ENCODE data around the gene SULT4A1. TPM values are rescaled to one million over a fixed set of nuclear protein-coding genes. Genes with fewer than 3 reads are reported as not detected.
A peak's percentile ranks its signal among the peaks of the same experiment; 100 is the strongest.
"Not testable (repeated sequence)": the region's sequence is repeated elsewhere in the genome, so short reads cannot be mapped to it uniquely, and the experiment has no call there.

Gene SULT4A1
- total and polyA plus RNA-seq, 9 of the 15 experiments (the other 6 are each of a cell fraction or from before 2014, with no cell fraction given): 0.03 to 0.20 (median 0.09) TPM; not detected in 3

GRCh38 chr22:43903033-43903432 is 40.7 kb upstream of the SULT4A1 start:
- BruUV-seq (replicated peaks); FAIRE-seq; H3K27ac ChIP-seq (ENCODE audit: extremely low read depth, low read depth, low read length); H3K27me3 ChIP-seq (ENCODE audit: control insufficient read depth in 2 of 2, insufficient read depth in 2 of 2, low read length in 2 of 2); H3K36me3 ChIP-seq (ENCODE audit: control insufficient read depth, insufficient read depth, low read length); H4K20me1 ChIP-seq (replicated peaks; ENCODE audit: control insufficient read depth, insufficient read depth, low read length); H3K4me3 ChIP-seq; H2AFZ ChIP-seq (ENCODE audit: low read depth, low read length); in situ Hi-C loops (cut with MboI); H3K9me3 ChIP-seq (replicated peaks; ENCODE audit: control insufficient read depth, insufficient read depth, low read depth, low read length); H3K4me1 ChIP-seq (replicated peaks in 1 of 2; ENCODE audit: control insufficient read depth in 2 of 2, insufficient read depth in 2 of 2, low read length in 2 of 2); H3K9me1 ChIP-seq (ENCODE audit: control insufficient read depth, insufficient read depth, low read length); H3K4me2 ChIP-seq (ENCODE audit: insufficient read depth, low read length); CTCF ChIA-PET (ENCODE audit: low intra/inter-chr PET ratio); H3K79me2 ChIP-seq (ENCODE audit: control insufficient read depth, insufficient read depth, low read length); H3K9ac ChIP-seq (ENCODE audit: insufficient read depth in 1 of 2, low read depth in 2 of 2, low read length in 2 of 2); intact Hi-C loops (cut with micrococcal nuclease): not testable (repeated sequence)
- ATAC-seq (peak; percentile 73), DNase-seq (ENCODE audit: extremely low read depth in 1 of 4, low spot score in 3 of 4) (peak in 3 of 4 experiments; percentile 13 to 44 (median 30))
- TF ChIP-seq ZNF384 (IDR thresholded peaks at IDR 0.05; ENCODE audit: low read depth, low read length) (peak; percentile 77), NFIC (IDR thresholded peaks at IDR 0.05) (peak; percentile 71), ZNF316 (IDR thresholded peaks at IDR 0.05) (peak; percentile 29; the same call in 1 of the 2 replicates)
- POLR2A ChIA-PET: interaction anchor here (0.9 kb wide), 1 partner anchor 10 kb away, joined by 3 read pairs; no protein-coding TSS in a partner anchor
- WGBS (ENCODE audit: insufficient coverage, low coverage, missing lambda C conversion rate): 1% methylated on average over 12 of the region's 12 CpGs

- no peak overlapping the region for H3K4me2 ChIP-seq (ENCODE audit: insufficient read depth, low read length)
- CTCF ChIA-PET (ENCODE audit: low intra/inter-chr PET ratio): no interaction called here
- no peak for DNase-seq (ENCODE audit: extremely low read depth in 1 of 4, low spot score in 3 of 4)
- no peak for ATAC-seq
- no peaks in the 10 kb centered on the region for H3K9me3 ChIP-seq (replicated peaks; ENCODE audit: control insufficient read depth, insufficient read depth, low read depth, low read length)
- no peak overlapping the region for H2AFZ ChIP-seq (ENCODE audit: low read depth, low read length)
- intact Hi-C loops (cut with micrococcal nuclease) (no loop called here), in situ Hi-C loops (cut with MboI) (no loop called here)
- peaks cover 0 to 3% of the 10 kb centered on the region in 2 experiments; a peak in 1 of 5 replicates for H3K27me3 ChIP-seq (ENCODE audit: control insufficient read depth in 2 of 2, insufficient read depth in 2 of 2, low read length in 2 of 2)
- FAIRE-seq: no peak
- no peak overlapping the region for H3K4me3 ChIP-seq
- H4K20me1 ChIP-seq (replicated peaks; ENCODE audit: control insufficient read depth, insufficient read depth, low read length): peaks cover 8% of the 10 kb centered on the region
- H3K79me2 ChIP-seq (ENCODE audit: control insufficient read depth, insufficient read depth, low read length): no peaks in the 10 kb centered on the region
- H3K4me1 ChIP-seq (replicated peaks in 1 of 2; ENCODE audit: control insufficient read depth in 2 of 2, insufficient read depth in 2 of 2, low read length in 2 of 2): no peaks in the 10 kb centered on the region; a peak in 1 of 5 replicates
- POLR2A ChIA-PET: no interaction called here
- no TSS peak for BruUV-seq (replicated peaks)
- no peak overlapping the region for H3K27ac ChIP-seq (ENCODE audit: extremely low read depth, low read depth, low read length)
- no peak overlapping the region for H3K9ac ChIP-seq (ENCODE audit: insufficient read depth in 1 of 2, low read depth in 2 of 2, low read length in 2 of 2)
- 3% methylated on average over 5 of the region's 5 CpGs for WGBS (ENCODE audit: insufficient coverage, low coverage, missing lambda C conversion rate)
- H3K9me1 ChIP-seq (ENCODE audit: control insufficient read depth, insufficient read depth, low read length): no peaks in the 10 kb centered on the region
- no peaks in the 10 kb centered on the region for H3K36me3 ChIP-seq (ENCODE audit: control insufficient read depth, insufficient read depth, low read length)
- TF ChIP-seq JUNB (CRISPR knock-in tag; conservative IDR thresholded peaks at IDR 0.05) (no peak), ZHX1 (conservative IDR thresholded peaks at IDR 0.05; ENCODE audit: low read length) (no peak)
Measured at GRCh38 chr22:43901976-43902643, 39.8 kb upstream of the SULT4A1 start.
